ENCODE data around the gene GRK5.

GRCh38 chr10:119364645-119365600, 157.6 kb downstream of the GRK5 start:
- TF ChIP-seq EZH2 (IDR thresholded peaks at IDR 0.05) (no peak), POLR2AphosphoS5 (IDR thresholded peaks at IDR 0.05; ENCODE audit: borderline replicate concordance, low read depth, low read length) (no peak), FOXP2 (optimal IDR thresholded peaks at IDR 0.05; ENCODE audit: control extremely low read depth, extremely low read length, insufficient read depth) (no peak)
